IPS-18c (cell line): ENCODE measurements around the gene PHF2.
A peak's percentile ranks its signal among the peaks of the same experiment; 100 is the strongest.

Source experiments
- H3K4me3 ChIP-seq: 2 replicates; pipeline ENCODE4 v1.7.0; 2013; ENCODE audit warnings: low read depth, mild to moderate bottlenecking, low read length, moderate library complexity; ENCODE audit not compliant: insufficient read depth
- H3K9me3 ChIP-seq: one replicate; pipeline ENCODE4 v1.6.1; 2013; ENCODE audit warnings: mild to moderate bottlenecking, low read length, moderate library complexity; ENCODE audit not compliant: control insufficient read depth, insufficient read depth

The PHF2 gene

DNA sequence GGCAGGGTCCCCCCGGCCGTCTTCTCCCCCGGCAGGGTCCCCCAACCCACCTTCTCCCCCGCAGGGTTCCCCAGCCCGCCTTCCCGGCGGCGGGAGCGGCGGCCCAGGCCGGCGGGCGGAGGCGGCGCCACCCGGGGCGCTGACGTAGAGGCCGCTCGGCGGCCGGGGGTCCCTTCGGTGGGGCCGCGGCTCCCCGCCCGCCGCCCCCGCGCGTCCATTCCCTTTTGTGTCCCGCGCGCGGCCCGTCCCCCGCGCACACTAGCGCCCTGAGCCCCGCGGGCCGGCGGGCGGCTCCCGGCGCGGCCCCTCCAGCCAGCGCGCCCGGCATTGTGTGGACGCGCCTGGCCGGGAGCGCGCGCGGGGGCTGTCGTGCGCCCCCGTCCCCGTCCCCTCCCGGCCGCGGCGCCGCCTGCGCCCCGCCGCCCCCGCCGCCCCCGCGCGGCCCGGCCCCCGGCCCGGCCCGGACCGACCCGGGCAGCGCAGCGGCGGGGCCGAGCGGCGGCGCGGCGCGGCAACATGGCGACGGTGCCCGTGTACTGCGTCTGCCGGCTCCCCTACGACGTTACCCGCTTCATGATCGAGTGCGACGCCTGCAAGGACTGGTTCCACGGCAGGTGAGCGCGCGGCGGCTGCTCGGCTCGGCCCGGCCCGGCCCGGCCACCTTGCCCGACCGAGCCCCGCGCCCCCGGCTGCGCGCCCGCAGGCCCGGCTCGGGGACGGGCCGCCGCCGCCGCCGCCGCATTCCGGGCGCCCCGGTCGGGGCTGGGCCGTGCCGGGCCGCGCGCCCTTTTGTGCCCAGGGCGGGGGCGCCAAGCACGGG, at the start of gene PHF2:
PHF2 (plus strand) TSS at position 327 of the 820 bp plus-strand sequence; CDS start at position 517, 190 bp downstream.
- H3K4me3 ChIP-seq: peak within 1 kb of the TSS; percentile 63
- H3K9me3 ChIP-seq: peaks cover 3% of the 10 kb centered on the region

DNA sequence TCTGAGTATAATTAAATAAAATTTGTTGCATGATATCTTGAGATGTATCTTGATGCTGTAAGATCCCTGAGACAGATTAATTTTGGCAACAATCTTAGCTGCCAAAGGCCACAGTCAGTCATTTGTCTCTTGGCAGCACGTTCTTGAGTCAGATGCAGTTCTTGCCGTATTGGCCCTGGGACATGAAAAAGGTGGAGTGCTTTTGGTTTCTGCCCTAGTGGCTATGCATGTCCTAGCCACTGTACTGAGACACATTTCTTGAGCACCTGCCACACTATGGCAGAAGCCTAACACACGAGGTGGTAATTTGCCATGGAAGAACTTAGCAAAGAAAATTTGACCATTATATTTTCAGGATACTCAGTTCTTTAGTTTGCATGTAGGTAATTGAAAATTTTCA, 45.0 kb upstream of the PHF2 start:
- Histone ChIP-seq H3K4me3 (no peak overlapping the region), H3K9me3 (no peaks in the 10 kb centered on the region)

DNA sequence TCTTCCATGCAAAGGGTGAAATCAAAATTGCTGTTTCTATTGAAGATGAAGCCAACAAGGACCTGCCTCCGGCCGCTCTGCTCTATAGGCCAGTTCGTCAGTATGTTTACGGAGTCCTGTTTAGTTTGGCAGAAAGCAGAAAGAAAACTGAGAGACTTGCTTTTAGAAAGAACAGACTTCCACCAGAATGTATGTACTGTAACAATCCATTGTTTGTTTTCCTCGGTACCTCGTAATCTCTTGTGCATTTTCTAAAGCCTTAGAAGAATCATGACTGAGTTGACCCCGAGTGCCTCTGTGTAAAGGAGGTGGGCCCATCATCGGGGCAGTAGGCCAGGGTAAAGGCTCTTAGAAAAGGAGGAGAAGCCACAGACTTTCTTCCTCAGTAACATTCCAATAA, 44.2 kb upstream of the PHF2 start:
- H3K9me3 ChIP-seq: no peaks in the 10 kb centered on the region
- no peak overlapping the region for H3K4me3 ChIP-seq

DNA sequence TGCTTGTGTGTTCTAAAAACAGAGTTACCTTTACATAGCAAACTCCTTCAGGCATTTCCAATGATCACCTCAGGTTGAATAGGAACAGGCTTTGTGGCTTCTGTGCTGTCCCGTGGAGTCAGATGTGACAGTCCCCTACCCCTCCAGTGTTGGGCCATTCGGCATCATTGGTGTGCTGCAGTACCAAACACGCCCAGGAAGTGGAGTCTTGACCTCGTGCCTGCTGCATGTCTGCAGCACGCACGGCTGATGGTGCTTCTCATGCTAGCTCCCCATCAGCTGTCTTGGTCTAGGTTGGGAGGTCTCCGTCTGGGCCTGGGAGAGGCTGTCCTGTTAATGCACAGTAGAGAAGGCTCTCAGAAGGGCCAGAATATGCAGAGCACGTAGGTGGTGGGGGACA, 42.5 kb upstream of the PHF2 start:
- H3K4me3 ChIP-seq: no peak overlapping the region
- no peaks in the 10 kb centered on the region for H3K9me3 ChIP-seq

DNA sequence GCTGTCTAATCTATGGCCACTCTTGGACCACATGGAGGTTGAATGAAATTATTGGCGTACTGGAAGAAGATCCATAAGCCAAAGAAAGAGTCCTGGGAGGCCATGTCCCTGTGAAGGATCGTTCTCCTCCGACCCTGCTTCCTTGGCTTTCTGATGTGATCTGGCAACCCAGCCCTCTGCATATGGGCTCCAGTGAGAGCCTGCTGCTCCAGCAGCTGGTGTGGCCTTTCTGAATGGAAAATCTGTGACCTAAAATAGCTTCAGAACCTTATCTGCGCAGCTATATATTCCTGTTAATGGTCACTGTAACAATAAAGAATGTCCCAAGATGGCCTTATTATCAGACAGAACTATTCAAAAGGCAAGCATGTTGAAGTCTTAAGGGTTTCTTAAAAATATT, 40.2 kb upstream of the PHF2 start:
- no peaks in the 10 kb centered on the region for H3K9me3 ChIP-seq
- H3K4me3 ChIP-seq: no peak overlapping the region

DNA sequence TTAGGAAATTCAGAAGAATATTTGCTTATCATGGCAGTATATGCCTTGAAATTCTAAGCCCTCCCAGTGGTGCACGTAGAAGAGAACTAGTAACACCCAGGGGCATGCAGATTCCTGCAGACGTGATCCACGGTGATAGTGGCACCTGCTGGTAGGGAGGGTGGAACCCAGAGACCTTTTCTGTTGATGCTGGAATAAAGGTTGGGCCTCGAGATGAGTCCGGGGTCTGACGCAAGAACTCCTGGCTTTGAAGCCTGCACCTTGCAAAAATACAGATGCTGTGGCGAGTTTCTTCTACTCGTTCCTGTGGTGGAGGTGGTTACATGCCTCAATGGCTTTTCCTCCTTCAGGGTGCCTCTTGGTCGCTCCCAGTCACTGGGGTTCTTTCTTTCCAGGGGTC, 39.5 kb upstream of the PHF2 start:
- Histone ChIP-seq H3K9me3 (no peaks in the 10 kb centered on the region), H3K4me3 (no peak overlapping the region)

DNA sequence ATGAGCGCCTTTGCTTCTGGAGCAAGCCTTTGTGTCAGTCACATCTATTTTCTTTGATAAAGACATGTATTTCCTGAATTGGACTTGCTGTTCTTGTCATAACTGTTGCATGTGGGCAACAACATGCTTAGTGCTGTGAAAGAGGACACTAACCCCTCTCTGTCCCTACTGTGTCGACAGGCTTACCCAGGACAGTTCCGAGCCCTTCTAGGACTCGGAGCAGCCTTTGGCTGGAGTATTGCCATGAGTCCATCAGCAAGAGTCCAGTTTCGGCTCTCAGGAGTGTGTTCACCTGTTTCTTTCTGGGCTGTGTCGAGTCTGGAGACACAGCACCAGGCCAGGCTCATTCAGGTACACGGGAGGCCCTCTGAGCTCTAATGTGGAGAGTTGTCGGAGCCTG, 36.1 kb upstream of the PHF2 start:
- H3K9me3 ChIP-seq: no peaks in the 10 kb centered on the region

DNA sequence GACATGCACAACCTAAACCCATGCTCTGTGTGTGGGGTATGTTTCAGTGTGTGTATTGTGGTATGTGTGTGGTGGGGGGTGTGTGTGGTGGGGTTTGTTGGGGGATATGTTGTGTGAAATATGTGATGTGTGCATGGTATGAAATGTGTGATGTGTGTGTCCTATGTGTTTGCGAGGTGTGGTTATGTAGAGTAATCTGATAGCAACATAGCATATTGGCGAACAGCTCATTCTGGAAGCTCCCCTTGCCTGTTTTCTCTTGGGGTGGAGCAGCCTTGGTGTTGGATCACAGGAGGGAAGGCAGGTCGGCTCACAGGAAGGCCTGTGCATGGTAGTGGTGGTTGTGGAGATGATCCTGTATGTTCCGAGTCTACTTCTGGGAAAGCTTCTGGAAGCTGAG, 35.4 kb upstream of the PHF2 start:
- Histone ChIP-seq H3K9me3 (no peaks in the 10 kb centered on the region), H3K4me3 (no peak overlapping the region)

More for the DNA sequence above, 36.1 kb upstream of the PHF2 start:
- no peak overlapping the region for H3K4me3 ChIP-seq

DNA sequence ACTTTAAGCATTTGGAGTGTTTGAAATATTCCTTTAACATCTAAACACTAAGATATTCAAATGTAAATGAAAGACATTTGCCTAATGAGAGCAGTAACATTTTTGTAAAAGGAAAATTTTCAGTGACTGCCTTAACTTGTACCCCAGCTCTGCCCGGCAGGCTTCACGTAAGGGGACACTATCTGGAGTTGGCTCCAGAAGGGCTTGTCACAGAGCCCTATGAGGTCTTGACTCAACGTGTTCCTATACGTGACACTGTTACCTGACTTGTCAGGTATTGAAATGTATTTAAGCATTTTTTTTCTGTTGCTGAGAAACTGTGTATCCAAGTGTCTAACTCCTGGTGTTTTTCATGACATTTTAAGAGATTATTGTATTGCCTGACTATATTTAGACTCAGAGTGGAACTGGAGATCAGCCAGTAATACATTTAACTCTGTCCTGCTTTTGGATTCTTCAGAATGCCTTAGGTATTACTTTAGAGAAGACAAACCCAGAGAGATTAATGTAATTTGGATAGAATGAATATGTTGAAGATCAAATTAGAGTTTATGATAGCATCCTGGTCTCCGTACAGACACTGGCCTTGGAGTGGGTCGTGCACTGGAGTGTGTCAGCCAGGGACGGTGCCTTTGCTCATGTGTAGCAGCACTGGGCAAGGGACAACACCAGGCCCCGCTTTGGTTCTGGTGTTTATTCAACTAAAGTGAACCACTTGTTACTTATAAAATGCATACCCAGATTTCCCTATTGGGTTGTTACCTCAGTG, 34.6 kb upstream of the PHF2 start:
- Histone ChIP-seq H3K9me3 (no peaks in the 10 kb centered on the region), H3K4me3 (no peak overlapping the region)

DNA sequence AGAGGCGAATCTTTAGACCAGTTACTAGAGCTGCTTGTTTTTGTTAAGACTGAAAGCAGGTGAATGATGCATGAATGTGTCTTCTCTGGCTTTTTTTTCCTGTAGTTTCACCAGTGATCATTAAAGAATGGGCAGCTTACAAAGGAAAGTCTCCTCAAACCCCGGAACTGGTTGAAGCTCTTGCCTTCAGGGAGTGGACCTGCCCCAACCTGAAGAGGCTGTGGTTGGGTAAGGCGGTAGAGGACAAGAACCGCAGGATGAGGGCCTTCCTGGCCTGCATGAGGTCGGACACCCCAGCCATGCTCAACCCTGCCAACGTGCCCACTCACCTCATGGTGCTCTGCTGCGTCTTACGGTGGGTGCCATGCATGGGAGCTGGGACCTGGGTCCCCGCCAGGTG, 33.3 kb upstream of the PHF2 start:
- no peak overlapping the region for H3K4me3 ChIP-seq
- no peaks in the 10 kb centered on the region for H3K9me3 ChIP-seq

DNA sequence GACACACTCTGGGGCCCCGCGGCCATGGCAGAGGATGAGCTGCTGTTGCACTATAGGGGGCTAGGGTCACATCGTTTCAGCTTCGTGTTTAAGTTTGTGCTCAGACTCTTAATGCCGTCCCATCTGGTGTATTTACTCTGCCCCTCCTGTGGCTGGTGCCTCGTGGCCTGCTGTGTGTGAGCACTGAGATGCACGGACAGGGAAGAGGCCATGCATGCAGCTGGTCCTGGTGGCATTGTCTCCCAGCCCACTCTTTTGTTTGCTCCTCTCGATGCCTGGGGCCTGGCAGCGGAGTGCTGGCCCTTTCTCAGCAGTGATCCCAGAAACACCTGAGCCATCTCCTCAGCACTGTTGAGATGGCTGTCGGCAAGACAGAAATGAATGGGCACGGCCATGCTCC, 30.0 kb upstream of the PHF2 start:
- H3K4me3 ChIP-seq: no peak overlapping the region
- H3K9me3 ChIP-seq: no peaks in the 10 kb centered on the region

DNA sequence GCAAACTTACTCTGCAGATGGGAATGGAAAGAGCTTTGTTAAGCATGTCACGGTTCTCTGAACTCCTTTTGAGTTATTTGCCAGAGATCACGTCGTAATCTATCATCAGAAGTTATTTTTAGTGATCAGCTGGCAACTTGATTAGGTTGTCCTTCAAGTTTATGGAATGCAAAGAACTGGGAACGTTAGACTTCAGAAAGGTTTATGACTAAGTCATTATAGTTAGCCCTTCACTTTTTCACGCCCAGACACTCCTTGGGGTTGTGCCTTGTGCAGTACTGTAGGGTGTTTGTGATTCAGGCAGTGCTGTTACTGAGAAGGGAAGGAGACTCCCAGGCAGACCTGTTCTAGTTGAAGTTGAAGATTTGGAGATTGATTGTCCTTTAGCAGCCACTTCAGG, 26.8 kb upstream of the PHF2 start:
- Histone ChIP-seq H3K4me3 (no peak overlapping the region), H3K9me3 (no peaks in the 10 kb centered on the region)

DNA sequence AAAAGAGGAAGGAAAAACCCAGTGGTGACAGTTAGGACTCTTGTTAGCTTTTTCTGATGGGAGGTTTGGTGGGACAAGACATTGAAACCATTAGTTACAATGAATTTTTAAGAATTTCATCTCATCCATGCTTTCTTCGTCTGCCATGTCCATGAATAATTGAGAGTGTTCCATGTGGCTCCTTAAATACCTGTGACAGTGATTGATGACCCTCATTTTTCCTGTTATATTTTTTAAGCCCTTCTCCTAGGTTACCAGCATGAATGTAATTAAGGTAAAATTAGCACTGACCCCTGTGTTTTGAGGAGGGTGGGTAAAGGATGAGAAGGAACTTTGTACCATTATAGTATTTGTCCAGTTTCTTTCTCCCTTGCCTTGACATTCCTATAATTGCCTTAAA, 23.5 kb upstream of the PHF2 start:
- H3K9me3 ChIP-seq: no peaks in the 10 kb centered on the region
- H3K4me3 ChIP-seq: no peak overlapping the region

DNA sequence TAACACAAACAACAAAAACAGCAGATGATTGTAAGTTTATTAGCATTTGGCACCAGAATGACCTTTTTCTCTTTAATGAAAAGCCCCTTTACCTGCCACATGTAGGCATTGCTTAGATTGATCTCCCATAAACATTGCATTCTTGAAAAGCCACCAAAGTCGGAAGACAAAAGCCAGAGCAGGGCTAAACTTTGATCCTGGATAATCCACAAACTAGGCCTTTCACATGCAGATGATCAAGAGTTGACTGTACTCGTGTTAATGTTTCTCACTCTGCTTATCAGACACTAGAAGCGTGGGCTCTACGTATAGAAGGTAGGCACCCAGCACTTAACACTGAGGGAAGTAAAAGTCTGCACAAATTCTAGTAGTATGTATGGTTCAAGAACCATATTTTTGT, 21.0 kb upstream of the PHF2 start:
- Histone ChIP-seq H3K9me3 (no peaks in the 10 kb centered on the region), H3K4me3 (no peak overlapping the region)

DNA sequence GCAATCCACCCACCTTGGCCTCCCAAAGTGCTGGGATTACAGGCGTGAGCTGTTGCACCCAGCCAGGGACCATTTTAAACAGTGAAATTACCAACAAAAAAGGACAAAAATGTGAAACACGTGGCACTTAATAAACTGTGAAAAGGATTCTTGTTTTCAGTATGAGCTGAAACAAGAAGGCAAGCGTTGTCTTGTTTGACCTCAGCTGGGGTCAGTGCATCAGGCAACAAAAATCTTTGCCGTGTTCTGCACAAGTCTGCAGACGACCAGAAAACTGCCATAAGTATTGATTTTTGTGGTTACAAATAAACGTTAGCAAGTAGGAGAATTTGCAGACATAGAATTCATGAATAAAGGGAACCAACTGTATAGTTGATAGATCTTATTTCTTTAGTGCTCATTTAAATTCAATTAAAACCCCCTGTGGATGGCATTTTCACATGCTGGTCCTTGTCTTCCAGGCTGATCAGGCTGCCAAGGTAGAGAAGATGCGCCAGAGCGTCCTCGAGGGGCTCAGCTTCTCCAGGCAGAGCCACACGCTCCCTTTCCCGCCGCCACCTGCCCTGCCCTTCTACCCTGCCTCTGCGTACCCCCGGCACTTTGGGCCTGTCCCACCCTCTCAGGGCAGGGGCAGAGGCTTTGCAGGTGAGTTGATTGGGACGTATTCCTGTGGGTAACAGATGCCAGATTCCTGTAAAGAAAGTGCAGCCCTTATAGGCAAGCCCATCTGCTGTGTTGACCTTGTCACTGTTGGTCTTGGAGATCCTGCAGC, 18.8 kb upstream of the PHF2 start:
- no peaks in the 10 kb centered on the region for H3K9me3 ChIP-seq
- no peak overlapping the region for H3K4me3 ChIP-seq

DNA sequence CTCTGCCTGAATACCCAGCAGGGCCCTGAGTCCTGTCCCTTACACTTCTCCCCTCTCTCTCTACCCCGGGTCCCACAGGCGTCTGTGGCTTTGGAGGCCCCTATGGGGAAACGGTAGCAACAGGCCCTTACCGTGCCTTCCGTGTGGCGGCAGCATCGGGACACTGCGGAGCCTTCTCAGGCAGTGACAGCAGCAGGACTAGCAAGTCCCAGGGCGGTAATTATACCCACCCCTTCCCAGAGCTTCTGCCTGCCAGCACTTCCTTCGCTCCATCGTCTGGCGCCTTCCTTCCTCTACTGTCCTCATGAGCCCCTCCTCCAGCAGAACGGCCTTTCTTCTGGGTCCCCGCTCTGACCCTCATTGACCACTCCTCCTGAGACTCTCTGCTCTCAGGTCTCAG, 17.9 kb upstream of the PHF2 start:
- H3K4me3 ChIP-seq: no peak overlapping the region
- H3K9me3 ChIP-seq: no peaks in the 10 kb centered on the region

DNA sequence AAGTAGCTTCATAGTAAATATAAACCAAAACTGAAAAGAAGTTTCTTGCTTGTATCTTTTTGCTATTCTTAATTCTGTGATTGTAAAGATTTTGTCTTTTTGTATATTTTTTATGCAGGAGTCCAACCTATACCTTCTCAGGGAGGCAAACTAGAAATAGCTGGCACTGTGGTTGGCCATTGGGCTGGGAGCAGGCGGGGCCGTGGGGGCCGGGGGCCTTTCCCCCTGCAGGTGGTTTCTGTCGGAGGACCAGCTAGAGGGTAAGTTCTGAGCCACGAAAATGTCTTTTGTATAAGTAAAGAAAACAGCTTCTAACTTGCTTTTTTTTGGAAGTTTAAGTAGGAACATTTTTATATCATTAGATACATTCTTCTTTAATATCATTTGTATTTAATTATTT, 15.4 kb upstream of the PHF2 start:
- H3K4me3 ChIP-seq: no peak overlapping the region
- H3K9me3 ChIP-seq: no peaks in the 10 kb centered on the region

DNA sequence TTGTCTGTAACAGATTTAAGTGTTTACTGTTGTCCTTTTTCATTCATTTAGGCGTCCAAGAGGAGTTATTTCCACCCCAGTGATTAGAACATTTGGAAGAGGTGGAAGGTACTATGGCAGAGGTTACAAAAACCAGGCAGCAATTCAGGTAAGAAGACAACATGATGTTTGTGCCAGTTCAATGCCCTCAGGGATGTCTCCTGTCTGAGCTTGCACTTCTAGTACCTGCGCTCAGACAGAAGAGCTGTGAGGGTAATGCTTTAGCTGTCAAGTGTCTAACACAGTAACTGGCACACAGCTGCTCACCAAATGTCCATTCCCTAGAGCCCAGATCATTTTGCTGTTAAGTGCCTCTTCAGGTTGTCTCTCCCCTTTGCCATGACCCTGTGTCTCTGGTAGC, 14.2 kb upstream of the PHF2 start:
- Histone ChIP-seq H3K4me3 (no peak overlapping the region), H3K9me3 (no peaks in the 10 kb centered on the region)
